A549 (cell line): ENCODE results near the gene KCTD15.

Experiments
- CTCF ChIP-seq: fragments of >200 bp; sonication (Bioruptor Twin); formaldehyde crosslinking; IDR thresholded peaks from 3 replicates; pipeline ENCODE4 v1.5.1; 2016
- EP300 ChIP-seq, 2 experiments: fragments of >200 bp; sonication (Bioruptor Twin); formaldehyde crosslinking; IDR thresholded peaks; 2 replicates in 1 of 2; 3 replicates in 1 of 2; pipeline ENCODE4 v1.6.1; 2016 to 2017
- HES2 ChIP-seq: fragments of >200 bp; sonication (Bioruptor Twin); formaldehyde crosslinking; IDR thresholded peaks from 2 replicates; pipeline ENCODE4 v1.6.1; 2016
- JUN ChIP-seq, 2 experiments: fragments of >200 bp; sonication (Bioruptor Twin); formaldehyde crosslinking; IDR thresholded peaks; 2 replicates in 1 of 2; 3 replicates in 1 of 2; pipeline ENCODE4 v1.6.1; 2016 to 2017
- KDM1A ChIP-seq: fragments of 200-600 bp; sonication (generic); IDR thresholded peaks from 2 replicates; pipeline ENCODE4 v1.6.1; 2016; ENCODE audit warnings: low read depth, mild to moderate bottlenecking
- MAX ChIP-seq: IDR thresholded peaks from 2 replicates; pipeline ENCODE4 v1.6.1; 2012
- PBX3 ChIP-seq: IDR thresholded peaks from 2 replicates; pipeline ENCODE4 v1.6.1; 2012
- PHF8 ChIP-seq: fragments of 200-600 bp; sonication (generic); IDR thresholded peaks from 2 replicates; pipeline ENCODE4 v1.6.1; 2016; ENCODE audit warnings: low read depth, mild to moderate bottlenecking, antibody characterized with exemption, moderate library complexity, borderline replicate concordance
- POLR2A ChIP-seq: IDR thresholded peaks from 2 replicates; pipeline ENCODE4 v1.6.1; 2012; ENCODE audit warnings: mild to moderate bottlenecking, low read length
- RAD21 ChIP-seq, 2 experiments: fragments of >200 bp in 1 of 2; sonication (Bioruptor Twin) in 1 of 2; formaldehyde crosslinking in 1 of 2; IDR thresholded peaks in 1 of 2; conservative IDR thresholded peaks in 1 of 2; 2 replicates in 1 of 2; 3 replicates in 1 of 2; pipeline ENCODE4 v1.6.1; 2012 to 2018; ENCODE audit warnings: inconsistent platforms in 1 of 2
- RCOR1 ChIP-seq: fragments of 150-350 bp; IDR thresholded peaks from 2 replicates; pipeline ENCODE4 v1.6.1; 2014; ENCODE audit warnings: antibody characterized with exemption, low read length, low read depth
- TP53 ChIP-seq: fragments of 250-450 bp; sonication (Bioruptor Pico); IDR thresholded peaks from 2 replicates; pipeline ENCODE4 v1.5.0; 2021; ENCODE audit warnings: mild to moderate bottlenecking, moderate library complexity

- no peak for TF ChIP-seq CTCF
- no peak for TF ChIP-seq PHF8
- TF ChIP-seq PBX3: no peak; the same call in 1 of the 2 replicates
- TF ChIP-seq POLR2A: peak; percentile 57
- no peak for TF ChIP-seq HES2
- no peak for TF ChIP-seq KDM1A
- TF ChIP-seq JUN (IDR thresholded peaks at IDR 0.05): no peak; a peak in 1 of 5 replicates
- TF ChIP-seq EP300 (IDR thresholded peaks at IDR 0.05): no peak; a peak in 1 of 5 replicates
- no peak for TF ChIP-seq RAD21 (conservative IDR thresholded peaks at IDR 0.05 in 1 of 2, IDR thresholded peaks at IDR 0.05 in 1 of 2)
- TF ChIP-seq MAX: peak; percentile 33
- TF ChIP-seq RCOR1: no peak
- TF ChIP-seq TP53 (CRISPR knock-in tag): 0 out of 2 replicates have a peak, but pooled peaks have one; percentile 56
Measured at GRCh38 chr19:33796164-33796875, at the start of gene KCTD15.
